GM21367 (cell line): ENCODE measurements around the gene PCDH7.

ENCODE experiments used
- ATAC-seq: cut with Tn5 transposase; IDR thresholded peaks from one replicate; pipeline ENCODE4 v1.9.1; 2021; ENCODE audit not compliant: unreplicated experiment

The PCDH7 gene

GRCh38 chr4:30726090-30726675 is 6.0 kb downstream of the PCDH7 start:
- ATAC-seq: no peak

DNA sequence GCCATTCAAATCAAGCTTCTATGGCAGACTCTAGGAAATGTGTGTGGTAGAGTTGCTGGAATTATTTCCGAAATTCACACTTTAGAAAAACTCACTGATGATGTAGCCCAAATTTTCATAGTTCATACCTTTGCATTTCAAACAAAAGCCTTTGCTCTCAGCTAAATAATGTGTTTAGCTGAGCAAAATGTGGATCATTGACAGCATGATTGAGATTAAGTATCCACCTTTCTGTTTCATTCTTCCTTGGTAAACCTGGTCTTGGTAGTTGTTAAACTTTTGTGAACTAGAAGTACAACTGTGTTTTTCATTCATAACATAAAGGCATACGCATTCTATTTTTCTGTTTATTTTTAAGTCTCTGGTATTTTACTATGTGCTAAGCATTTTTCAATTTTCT is 7.2 kb downstream of the PCDH7 start:
- no peak for ATAC-seq

GRCh38 chr4:30728311-30728710 is 8.1 kb downstream of the PCDH7 start:
- no peak for ATAC-seq

DNA sequence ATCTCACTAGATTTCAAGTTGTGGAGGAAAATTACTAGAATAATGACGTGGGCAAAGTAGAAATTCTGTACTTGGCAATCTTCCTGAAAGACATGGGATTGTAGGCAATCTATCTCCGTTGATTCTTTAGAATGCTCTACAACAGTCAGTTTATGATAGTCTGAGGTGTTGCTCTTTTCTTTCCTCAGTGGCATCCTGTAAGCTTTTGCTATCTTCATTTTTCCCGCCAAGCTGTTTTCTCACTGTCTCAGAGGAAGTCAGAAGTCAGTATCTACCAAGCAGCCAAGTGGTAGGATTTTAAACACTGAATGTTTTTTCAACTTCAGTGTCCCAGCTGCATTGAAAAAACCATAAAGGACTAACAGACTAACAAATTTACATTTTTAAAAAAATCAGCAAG is 23.7 kb downstream of the PCDH7 start:
- no peak for ATAC-seq

DNA sequence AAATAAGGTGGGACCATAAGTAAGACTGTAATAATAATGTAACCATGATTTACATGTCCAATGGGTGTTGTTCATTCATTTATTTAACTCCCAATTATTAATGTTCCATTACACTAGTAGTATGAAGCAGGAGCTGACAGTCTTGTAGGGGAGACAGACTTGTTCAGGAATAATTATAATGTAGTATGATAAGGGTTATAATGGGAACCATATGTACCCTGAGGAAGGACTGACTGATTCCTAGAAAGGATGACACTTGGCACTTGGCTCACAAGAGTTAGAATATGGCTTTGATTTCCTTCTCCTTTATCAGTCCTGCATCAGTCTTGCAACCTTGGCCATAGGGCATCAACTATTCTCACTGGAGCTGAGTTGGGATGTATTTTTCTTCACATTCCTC is 24.2 kb downstream of the PCDH7 start:
- ATAC-seq: no peak

GRCh38 chr4:30744957-30745640 is 24.9 kb downstream of the PCDH7 start:
- no peak for ATAC-seq

DNA sequence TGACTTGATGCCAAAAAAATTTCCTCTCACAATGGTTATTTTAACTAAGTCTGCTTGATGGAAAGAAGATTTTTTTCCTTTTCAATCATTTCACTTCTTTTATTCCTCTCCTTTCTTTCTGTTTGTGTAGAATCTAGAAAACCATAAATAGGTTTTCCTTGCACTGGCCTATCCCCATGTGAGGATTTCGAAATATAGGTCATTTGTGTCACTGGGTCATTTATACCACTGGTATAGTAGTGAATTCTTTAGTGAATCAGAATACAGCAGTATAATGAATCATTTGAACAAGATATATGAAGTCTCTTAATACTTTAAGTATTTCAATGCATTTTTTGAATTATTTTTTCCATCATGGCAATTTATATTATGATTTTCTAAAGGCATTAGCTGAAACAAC is 26.6 kb downstream of the PCDH7 start:
- no peak for ATAC-seq

GRCh38 chr4:30753316-30753715 is 33.1 kb downstream of the PCDH7 start:
- ATAC-seq: no peak

GRCh38 chr4:30754021-30754420 is 33.9 kb downstream of the PCDH7 start:
- no peak for ATAC-seq

DNA sequence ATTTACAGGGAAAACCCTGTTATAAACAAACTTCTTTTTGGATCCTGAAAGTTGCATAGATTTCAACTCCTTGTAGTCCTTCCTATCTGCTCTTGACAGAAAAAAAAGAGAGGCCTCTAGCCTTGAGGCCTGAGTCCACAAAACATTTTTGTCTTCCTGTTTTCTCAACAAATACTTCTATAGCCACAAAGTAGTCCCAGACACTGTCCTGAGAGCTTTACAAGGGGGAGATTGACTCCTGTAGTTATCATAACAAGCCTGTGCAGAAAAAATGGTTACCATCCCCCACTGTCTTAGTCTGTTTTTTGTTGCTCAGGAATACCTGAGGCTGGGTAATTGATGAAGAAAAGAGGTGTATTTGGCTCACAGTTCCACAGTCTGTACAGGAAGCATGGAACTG is 35.2 kb downstream of the PCDH7 start:
- ATAC-seq: no peak

- no peak for ATAC-seq
Measured at GRCh38 chr4:30756553-30756952, 36.4 kb downstream of the PCDH7 start.

DNA sequence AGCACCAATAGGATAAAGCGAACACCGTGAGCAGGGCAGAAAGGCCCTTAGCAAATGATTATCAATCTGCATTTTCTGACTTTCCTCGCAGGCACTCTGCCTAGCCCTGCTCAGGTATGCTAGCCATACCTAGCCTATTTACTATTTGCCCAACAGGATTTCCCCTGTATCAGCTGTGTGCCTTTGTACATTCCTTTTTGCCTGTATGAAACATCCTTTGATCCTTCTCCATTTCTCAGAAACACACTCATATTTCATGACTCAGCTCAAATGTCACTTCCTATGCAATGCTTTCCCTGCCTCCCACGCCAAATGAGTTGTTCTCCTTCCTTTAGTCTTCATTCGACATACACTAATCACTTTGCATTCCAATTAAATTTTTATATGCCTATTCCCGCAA is 37.2 kb downstream of the PCDH7 start:
- no peak for ATAC-seq

DNA sequence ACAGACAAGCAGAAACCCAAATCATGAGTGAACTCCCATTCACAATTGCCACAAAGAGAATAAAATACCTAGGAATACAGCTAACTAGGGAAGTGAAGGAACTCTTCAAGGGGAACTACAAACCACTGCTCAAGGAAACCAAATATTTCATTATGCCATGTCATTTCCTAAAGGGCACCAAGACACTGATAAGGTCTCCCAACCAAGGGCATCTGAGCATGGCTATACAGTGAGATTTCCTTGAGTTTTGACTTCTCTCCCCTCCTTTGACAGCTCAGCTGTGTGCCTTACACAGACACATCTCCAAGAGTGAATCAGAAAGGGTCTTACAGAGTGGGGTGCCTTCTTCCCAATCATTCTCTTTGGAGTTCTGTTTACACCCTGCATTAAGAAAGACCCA is 40.4 kb downstream of the PCDH7 start:
- ATAC-seq: no peak

GRCh38 chr4:30763321-30763727 is 43.2 kb downstream of the PCDH7 start:
- no peak for ATAC-seq

- no peak for ATAC-seq
Measured at GRCh38 chr4:30765022-30765421, 44.9 kb downstream of the PCDH7 start.

DNA sequence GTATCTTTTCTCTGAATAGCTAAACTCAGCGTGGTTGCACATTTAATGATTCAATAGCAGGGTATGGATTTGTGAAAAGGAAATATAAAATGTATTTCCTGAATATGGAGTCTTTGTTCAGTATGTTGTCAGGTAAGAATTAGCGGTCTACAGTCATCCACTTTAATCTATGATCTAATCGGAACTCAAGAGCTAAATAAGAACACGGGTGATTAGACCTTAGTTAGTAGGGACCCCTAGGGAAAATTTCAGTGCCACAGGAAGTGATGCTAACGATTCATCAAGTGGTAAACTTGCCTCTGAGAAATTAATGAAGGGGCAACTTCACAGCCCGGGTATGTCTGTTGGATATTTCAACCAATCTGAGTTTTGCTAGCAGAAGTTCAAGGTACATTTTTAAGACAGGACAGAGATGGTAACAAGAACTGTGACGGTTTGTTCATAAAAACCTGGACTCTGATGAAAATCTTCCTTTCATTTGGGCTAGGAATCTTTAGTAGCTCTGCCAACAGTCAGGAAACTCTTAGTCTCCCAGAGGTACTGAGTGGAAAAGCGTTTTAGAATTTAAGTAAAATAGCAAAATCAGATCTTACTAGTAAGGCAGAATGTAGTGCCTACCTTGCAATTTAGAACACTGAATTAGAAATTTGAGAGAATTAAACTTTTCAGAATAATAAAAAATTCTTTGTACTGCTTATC is 47.1 kb downstream of the PCDH7 start:
- no peak for ATAC-seq

DNA sequence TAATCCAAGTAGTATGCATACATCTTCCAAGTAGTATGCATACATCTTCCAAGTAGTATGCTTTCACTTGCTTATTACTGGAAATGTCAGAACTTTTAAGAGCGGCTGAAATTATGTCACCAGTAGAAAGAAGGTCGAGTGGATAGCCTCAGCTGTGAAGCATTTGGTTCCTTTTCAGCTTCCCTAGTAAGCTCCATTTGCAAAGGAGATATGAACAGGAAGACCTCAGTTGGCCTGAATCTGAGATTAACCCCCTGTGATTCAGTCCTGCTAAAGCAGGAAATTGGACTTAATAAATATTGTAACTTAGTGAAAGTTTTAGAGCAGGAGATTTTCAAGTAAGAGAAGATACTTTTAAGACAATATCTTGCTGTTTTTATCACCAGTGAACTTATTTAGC is 48.1 kb downstream of the PCDH7 start:
- ATAC-seq: no peak

DNA sequence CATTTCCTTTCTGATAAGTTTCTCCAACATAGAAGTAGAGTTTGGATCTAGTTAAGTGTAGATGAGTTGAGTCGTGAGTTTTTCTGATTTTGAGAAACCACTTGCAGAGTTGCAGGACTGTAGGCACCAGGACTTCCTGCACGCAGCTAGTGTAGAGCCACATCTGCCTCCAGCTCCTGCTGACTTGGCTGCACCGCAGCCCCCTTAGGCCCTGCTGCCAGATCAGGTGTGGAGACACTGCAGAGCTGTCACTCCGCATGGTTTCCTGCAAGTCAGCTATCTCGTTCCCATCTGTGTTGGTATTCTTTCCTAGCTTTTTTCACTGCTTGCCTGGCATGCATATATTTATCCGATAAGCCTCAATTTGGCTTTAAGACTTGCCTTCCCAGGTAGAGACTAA is 48.9 kb downstream of the PCDH7 start:
- ATAC-seq: no peak

DNA sequence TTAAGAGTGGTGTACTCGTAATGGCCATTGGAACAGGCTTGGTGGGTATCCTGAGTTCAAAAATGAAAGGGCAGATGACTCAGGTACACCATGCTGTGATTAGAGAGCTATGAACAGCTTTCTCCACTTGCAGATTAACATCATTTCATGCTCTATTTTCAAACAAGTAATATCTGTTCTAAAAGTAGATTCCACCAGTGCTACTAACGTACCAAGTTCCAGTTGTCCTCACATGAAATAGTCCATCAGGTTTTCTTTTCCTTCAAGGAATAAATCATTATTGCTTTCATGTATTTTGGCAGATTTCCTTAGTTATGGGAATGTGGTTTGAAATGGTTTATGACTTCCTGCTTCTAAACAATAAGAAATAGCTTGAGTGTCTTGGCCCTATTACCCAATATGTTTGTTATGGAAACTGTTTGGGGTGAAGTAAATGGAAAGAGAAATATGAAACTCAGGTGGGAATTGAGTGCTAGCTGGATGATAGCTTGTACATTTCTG is 49.9 kb downstream of the PCDH7 start:
- no peak for ATAC-seq

- ATAC-seq: no peak
Measured at GRCh38 chr4:30770812-30771211, 50.6 kb downstream of the PCDH7 start.

DNA sequence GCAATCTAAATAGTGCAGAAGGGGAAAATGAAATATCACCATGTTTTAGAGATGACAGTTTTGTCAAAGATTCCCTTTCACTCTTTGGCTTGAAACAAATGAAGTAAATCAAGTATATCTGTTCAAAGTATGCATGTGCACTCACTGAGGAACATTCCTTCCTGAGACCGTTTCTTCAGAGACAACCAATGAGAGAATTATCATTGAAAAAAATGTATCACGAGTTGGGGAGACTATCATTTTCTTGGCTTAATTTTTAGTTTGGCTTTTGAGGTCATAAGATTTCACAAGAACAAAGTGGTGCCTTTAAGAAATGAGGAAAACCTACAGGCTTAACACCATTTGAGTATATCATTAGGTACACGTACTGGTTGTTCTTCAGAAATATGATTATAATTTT is 56.3 kb downstream of the PCDH7 start:
- ATAC-seq: no peak

DNA sequence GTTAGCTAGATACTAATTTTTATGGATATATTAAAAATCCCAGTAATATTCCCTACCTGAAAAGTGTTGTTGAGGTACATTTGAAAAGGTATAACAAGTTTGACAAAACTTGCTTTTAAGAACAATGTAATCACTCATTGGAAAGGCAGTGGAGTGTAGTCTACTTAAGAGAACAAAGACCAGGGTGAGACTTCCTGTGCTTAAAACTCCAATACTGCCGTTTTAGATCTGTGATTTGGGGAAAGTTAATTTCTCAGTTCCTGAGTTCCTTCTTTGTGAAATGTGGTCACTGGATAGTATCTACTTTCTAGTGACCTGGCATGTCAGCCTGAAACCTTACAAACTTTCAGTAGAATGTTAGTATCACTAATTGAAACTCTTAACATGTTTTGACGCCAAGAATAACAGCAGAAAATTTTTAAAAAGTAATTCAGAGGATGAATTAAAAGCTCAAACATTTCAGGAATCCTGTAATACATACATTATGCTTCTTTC is 56.8 kb downstream of the PCDH7 start:
- no peak for ATAC-seq
